Measurements from ENCODE around the gene MPRIP.

MPRIP gene

DNA sequence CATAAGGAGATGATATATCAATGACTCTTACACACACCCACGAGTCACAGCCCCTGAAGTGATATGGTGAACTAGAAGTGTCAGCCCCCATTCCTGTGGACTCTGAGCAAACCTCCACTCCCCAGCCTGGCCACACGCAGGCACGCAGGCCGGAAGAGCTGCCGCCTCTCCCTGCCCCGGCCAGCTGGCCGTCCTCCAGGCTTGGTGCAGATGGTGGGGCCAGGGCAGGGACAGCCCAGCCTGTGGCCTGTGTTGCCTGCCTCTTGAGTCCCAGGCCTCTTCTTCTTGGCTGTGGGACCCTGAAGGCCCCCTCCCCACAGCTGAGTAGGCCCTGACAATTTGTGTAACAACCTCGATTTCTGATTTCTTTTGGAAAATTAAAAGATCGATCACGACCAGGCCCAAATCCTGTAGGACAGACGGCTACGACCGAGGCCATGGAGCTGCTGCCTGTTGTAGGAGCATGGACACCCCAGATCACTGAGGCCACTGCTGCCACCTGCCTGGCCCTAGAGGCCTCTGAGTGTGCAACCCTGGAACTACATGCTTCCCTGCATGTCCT is 10.0 kb upstream of the MPRIP start:
- DNase-seq: no peak

DNA sequence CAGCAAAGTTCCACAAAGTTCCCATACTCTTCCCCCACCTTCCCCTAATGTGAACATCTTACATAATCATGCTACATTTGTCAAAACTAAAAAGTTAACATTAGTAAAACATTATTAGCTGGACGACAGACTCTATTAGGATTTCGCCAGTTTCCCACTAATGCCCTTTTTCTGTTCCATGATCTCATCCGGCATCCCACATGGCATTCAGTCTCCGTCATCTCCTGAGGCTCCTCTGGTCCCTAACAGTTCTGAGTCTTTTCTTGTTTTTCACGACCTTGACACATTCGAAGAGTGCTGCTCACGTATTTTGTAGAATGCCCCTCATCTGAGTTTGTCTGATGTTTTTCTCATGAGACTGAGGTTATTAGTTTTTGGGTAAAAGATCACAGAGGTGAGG is 8.8 kb upstream of the MPRIP start:
- DNase-seq: no peak

DNA sequence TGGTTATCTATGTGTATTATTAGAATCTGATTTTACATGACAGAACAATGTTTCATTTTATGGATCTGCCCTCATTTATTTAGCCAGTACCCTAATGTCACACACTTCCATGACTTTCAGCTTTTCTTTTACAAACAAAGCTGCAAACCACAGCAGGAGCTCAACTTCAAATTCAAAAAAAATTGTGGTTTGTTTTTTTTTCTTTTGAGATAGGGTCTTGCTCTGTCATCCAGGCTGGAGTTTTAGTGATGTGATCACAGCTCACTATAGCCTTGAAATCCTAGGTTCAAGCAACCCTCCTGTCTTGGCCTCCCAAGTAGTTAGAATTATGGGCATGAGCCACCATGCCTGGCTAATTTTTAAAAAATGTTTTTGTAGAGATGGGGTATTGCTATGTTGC is 8.2 kb upstream of the MPRIP start:
- no peak for DNase-seq

DNA sequence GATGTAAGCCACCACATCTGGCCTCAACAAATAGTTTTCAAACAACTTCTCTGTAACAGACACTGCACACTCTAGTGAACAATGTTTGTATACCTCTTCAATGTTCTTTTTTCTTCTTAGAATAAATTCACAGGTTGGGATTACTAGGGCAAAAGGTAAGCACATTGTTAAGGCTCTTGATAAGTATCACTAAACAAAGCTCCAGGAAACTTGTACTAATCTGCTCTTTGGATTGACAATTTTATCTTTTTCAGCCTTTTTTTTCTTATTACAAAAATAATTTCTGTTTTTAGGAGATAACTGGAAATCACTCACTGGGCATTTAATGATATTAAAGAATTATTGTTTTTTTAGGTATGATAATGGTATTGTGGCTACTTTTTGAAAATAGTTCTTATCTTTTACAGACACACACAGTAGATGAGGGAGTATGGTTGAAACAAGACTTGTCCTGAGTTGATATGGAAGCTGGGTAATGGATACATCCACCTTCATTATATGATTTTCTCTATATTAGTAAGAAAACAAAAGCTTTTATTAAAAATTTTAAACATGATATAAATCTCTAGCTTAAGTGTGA is 7.7 kb upstream of the MPRIP start:
- no peak for DNase-seq

DNA sequence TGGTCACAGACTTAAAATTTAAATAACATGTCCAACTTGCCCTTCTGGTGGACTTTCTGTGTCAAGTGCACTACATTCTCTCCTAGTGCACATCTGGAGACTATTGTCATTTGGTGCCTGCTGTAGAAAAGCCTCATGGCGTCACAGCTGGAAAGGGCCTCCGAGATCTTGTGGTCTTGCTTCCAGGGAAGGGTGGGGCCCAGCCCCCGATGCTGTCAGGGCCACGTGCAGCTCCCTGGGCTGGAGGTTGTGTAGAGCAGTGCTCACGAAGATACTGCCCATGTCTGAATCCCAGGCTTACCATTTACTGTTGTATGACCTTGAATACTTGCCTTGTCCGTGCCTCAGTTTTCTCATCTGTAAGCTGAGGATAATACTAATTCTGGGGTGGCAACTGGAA is 6.8 kb upstream of the MPRIP start:
- DNase-seq: no peak

DNA sequence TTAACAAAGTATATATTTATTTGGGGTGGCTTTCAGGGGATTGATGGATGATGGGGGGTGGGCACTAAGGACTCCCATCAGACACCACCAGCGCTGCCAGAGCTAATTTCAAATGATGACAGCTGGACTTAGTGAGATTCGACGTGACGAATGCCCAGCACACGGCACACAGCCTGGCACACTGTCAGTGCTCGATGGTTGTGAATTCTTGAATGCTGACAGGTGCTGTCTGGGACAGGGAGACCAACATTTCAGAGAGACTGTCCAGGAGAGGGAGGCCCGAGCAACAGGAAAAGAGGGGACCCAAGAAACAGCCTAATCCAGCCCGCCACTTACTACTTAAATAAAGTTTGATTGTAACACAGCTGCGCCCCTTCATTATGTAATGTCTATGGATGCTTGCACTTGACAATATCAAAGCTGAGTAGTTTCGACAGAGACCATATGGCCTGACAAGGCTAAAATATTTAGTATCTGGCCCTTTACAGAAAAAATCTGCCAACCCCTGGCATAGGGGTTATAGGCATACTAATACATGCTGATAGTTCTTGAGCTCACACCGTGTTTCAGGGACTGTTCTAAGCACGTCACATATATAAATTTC is 6.2 kb upstream of the MPRIP start:
- peak; percentile 66 for DNase-seq

DNA sequence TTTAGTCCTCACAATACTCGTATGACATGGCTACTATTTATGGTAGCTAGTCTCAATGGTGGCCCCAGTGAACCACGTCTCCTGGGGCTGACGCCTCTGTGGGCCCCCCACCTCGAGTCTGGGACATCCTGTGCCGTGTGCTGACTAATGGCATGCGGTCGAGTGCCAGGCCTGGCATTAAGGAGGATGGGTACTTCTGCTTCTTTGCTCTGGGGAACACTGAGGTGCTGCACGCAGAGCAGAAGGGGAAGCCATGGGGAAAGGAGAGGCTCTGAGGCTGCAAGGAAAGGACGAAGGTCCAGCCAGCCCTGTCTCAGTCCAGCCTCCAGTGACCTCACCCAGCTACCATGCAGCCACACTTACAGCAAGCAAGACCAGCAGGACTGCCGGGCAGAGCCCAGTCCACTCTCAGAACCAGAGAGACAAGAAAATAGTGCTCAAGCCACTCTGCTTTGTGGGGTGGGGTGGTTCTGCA is 5.7 kb upstream of the MPRIP start:
- DNase-seq: no peak

DNA sequence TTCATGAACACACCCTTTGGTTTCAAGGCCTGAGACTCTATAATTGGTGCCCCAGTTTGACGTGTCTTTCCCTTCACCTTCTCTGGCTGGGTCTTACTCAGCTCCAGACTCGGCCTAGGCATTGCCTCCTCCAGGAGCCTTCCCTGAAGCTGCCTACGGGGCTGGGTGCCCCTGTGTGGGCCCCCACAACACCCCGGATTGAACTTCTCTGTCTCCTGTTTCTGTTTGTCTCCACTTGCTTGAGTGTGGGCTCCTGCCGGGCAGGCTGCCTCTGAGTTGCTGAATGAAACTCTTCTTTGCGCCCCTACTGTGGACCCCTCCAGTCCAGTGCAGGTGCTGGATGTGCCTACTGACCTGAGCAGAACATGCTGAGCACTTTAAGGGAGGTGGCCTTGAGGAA is 2.3 kb upstream of the MPRIP start:
- no peak for DNase-seq

DNA sequence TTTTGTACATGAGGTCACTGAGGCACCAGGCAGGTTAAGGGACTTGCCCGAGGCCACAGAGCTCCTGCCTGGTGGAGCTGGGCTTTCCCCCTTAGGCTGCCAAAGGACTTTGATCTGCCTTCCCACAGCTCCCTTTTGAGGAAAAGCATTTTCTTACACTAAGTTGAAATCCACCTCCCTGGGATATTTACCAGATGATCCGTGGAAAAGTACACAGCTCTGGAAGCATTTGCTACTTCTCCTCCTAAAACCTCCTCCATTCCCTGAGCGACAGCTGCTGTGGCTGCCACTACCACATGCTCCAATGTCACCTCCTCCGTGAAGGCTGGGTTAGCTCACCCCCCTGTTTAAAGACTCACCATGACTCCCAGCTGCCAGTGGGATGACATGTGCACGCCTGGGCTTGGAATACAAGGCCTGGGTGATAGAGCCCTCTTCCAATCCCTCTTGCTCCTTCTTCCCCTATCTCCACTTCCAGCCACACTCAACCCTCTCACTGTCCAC is 1.2 kb upstream of the MPRIP start:
- peak; percentile 95 for DNase-seq

DNA sequence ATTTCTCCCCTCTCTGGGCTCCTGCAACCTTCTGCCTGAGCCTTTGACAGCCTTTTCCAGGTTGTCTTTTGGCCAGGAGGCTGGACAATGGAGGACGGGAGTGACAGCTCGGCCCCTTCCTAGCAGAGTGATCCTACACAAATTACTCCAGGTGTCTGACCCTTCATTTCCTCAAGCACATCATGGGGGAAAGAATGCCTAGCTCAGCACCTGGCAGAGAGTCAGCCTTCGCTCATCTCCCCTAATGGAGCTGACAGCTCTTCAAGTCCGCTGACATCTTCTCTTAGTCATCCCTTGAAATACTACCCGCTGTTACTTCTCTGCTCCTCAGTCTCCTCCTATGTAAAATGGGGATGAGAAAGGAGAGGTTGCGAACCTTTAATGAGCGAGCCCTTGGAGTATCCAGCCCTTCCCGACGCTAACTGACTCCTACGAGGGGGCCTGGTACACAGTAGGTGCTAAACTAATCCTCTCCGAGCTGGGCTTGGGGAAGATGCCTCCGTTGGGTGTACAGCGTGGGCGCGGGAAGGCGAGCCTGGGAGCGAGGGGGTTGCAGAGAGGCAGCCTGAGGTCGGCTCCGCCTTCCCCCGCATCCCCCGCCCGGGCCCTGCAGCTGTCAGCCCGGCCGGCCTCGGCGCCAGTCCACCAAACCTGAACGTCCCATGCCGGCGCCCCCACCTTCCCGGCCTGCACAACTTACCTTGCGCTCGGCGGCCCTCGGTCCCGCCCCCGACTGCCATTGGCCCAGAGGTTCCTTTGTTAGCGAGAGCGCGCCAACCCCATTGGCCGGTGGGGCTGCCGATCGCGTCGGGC is 480 bp upstream of the MPRIP start:
- DNase-seq: peak; percentile 96

DNA sequence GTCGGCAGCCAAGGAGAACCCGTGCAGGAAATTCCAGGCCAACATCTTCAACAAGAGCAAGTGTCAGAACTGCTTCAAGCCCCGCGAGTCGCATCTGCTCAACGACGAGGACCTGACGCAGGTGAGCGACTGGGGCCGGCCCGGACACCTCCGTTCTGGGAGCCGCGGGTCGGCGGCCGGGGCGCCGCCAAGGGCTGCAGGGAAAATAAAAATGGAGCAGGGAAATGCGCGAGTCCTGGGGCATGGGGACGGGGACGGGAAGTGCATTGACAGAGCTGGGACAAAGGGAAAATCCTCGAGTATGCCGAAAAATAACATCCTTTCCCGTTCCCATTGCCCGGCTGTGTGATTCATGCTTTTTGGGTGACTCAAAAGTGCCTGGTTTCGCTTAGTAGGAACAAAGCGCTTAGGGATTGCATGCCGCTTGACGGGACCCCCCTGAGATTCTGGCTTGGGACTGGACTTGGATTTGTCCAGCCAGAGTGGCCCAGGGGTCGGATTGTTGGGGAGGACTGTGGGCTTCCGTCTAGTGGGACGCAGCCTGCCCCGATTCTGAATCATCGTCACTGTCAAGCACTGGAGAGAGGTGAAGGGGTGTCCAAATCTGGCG is 699 bp downstream of the MPRIP start:
- DNase-seq: no peak

DNA sequence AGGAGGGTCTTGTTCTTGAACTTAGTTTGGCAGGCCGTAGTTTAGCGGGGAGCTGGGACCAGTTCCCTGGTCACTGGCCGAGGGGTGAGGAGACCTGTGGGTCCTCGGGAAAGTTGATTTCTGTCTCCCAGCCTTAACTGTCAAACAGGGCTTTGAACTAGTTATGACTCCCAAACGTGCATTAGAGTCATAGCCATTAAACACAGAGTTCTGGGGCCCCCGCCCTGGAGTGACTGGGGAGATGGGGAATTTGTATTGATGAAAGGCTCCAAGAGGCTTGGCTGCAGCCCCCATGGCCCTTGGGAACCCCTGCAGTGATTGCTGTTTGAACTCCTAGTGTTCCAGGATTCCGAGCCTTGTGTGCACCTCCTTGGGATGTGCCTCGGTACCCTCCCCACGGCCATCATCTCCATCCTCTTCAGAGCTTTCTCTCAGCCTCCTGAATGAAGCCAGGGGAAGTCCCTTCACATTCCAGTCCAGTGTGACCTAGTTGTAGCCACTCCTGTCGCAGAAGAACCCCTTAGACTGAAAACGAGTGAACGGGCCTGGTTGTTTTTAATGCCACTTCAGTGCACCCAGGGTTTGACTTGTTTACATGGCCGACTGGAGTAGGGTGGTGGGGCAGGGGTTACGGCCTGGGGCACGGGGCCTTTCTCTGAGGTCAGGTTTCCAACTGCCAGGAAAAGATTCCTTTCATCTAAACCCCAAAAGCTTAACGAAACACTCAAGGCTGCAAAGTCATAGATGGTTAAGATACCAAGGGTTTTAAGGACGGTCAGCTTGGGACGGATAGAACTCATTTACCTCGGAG is 1.4 kb downstream of the MPRIP start:
- no peak for DNase-seq

DNA sequence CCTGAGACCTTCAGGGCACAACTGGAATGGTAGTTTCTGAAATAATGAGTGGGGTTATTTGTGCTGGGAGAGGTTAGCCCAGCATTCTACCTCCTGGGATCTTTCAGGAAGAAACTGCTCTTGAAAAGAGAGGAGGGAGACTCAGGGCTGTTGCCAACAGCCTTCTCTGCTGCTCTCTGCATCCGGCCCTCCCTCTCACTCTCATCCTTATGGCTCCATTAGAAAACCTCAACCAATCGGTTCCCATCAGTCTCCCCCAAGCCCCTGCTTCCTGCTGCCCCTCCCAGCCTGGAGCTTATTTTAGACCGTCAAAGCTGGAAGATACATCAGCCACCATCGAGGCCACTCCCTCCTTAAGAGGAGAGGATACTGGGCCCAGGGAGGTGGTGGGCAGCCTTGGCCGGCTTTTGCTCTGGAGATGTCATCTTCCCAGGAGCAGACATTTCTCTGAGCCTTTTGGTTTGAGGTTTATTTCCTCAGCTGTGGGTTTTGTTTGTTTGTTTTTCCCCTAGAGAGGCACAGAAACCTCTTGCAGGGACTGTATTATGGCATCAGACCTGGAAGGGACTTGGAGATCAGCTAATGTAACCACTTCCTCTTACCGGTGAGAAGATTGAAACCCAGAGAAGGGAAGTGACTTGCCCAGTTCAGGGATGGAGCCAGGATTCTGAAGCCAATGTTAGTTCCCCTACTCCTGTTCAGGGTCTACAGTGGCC is 2.7 kb downstream of the MPRIP start:
- no peak for DNase-seq

DNA sequence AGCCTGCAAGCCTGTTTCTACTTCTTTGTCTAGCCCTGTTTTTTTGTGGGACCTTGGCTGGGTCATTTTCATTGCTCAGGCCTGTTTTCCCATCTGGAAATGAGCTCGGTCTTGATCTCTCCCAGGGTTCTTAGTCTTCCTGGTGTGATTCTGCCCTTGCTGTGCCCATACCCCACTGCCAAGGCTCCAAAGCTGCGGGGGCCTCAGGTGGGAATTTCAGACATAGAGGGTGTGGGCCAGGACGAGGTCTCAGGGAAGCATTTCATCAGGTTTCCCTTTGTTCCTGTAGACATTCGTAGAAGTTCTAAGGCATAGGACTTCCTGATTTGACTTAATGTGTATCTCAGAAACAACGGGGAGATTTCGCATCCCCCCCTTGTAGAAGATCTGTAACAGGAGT is 5.8 kb downstream of the MPRIP start:
- no peak for DNase-seq

DNA sequence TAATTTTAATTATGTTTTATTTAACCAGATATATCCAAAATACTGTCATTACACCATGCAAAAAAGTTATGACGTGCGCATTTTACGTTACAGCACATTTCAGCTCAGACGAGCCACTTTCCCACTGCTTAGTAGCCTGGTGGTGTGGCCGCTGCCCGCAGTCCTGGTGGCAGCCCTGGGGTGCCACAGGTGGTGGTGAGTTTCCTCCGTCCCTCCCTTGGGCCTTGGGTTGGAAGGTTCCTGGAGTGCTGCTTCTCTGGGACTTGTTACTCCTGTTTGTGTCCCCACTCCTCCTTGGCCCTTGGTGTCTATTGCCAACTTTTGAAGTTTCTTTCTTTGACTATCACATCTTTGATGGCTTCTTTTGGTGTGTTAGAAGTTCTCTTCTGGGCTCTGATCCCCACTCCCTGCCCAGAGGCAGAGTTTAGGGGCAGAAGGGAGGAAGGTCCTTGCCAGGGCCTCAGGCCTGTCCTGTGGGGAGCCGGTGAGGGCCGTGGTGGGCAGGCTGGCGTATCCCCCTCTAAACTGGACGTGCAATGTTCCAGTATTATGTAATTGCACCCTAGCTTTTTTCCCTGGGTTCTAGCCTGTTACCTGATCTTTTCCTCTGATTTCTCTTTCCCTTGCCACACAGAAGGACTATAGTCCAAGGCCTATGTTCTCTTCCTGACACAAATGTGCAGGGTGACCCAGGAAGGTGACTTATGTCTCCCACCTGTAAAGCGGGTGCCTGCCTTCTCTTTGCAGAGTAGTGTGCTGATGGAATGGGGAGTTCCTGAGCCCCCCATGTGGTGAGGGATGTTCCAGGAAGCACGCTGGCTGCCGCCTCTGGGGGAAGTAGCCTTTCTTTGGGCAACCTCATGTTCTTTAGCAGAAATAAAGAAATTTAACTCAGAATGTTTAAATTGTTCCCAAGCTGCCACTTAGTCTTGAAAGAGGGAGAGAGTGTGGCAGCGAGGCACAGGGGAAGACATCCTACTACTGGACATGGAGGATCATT is 8.4 kb downstream of the MPRIP start:
- DNase-seq: no peak

DNA sequence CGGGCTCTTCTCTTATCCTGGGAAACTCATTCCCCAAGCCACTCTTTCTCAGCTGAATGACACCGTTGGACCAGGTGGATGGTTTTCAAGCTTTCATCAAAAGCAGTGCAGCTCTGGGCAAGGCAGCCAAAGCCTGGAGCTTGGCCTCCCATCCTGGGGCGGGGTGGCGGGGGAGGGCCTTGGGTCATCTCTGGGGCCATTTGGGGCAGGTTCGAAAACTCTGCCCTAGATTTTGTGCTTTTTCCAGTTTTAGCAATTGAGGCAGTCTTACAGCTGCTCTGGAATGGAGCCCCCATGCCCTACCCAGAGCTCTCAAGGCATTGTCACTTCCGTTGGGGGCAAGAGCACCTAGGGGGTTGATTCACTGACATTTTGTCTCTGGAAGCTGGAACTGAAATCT is 9.1 kb downstream of the MPRIP start:
- no peak for DNase-seq

DNA sequence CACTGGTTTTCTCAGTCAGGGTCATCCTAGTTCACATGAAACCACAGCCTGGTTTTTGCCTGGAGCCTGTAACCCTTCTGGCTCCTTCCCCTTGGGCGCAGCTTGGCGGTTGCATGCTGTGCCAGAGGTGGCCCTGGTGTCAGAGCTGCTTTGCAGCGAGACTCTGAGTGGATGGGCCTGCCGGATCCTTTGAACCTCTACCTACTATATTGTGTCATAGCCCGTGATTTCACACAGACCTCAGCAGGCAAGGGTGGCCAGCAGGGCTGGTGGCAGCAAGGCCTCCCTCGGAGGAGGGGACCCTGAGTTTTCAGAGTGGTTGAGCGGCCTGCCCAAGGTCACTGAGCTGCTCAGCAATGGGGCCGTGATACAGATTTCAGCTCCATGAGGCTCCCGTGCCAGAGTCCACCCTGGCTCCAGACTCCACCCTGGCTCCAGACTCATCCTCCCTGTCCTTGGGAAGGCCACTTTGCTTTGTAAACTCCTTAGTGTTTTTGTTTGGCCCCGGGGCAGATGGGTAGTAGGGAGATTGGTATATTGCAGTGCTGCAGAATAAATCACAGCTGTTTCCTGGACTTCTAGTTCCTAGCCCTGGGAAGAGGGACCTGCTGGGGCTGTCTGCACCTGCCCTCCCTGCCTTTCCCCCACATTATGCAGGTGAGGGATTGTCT is 9.7 kb downstream of the MPRIP start:
- no peak for DNase-seq

DNA sequence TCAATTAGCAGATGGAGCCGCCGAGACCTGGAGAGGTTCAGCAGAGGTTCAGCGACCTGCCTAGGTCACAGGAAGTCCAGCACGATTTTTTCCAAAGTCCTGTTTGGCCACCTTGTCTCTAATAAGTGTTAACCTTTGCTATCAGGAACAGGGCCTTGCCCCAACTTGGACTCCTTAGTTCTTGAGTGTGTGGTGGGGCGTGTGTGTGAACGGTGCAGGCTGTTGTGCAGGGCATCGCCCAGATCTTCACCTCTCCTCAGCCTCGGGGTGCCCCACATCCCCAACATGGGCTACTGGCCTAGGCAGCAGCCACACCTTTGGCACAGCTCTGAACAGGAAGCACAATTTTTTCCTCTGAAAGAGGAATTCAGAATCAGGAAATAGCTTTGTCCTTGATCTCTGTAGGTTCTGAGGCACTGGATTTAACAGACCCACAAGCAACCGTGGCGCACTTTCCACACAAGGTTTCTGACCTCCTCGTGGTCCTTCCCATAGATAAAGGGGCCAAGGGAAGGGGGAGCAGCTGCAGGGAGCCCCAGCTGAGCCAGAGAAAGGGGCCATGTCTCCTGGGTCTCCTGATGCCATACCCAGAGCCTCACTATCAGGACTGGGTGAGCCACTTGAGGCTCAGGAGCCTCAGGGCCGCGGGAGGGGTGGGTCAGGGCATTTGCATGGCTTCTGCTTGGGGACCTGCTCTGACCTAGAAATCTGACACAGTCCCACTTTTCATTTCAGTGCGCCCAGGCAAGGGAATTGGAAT is 10.4 kb downstream of the MPRIP start:
- DNase-seq: no peak

Measured in NCI-H1694 treated with DMSO at 0.1 percent for 48 hours (cell line).